Tibial nerve (tissue), 4 donors: ENCODE results near the gene UGT3A2.

Source experiments
- EP300 ChIP-seq, 2 donors: sonication (generic); formaldehyde crosslinking; IDR thresholded peaks; one replicate each; pipeline ENCODE4 v1.6.1; 2017; ENCODE audit warnings: antibody characterized with exemption in 2 of 2, mild to moderate bottlenecking in 1 of 2
- POLR2A ChIP-seq, 2 donors: fragments of 450-650 bp; IDR thresholded peaks; one replicate each; pipeline ENCODE4 v1.6.1; 2017; ENCODE audit warnings: antibody characterized with exemption in 2 of 2, mild to moderate bottlenecking in 2 of 2, moderate library complexity in 2 of 2
- TF ChIP-seq, protein P1 (sequence below), 5 experiments: fragments of 200-600 bp in 3 of 5; fragments of 450-650 bp in 2 of 5; sonication (generic) in 3 of 5; IDR thresholded peaks; one replicate each; pipeline ENCODE4 v1.5.1; 2016 to 2019; ENCODE audit warnings: antibody characterized with exemption in 5 of 5, mild to moderate bottlenecking in 3 of 5, moderate library complexity in 2 of 5

GRCh38 chr5:36029914-36030313 is 36.8 kb downstream of the UGT3A2 start:
- TF ChIP-seq EP300 (IDR thresholded peaks at IDR 0.05) (no peak), POLR2A (IDR thresholded peaks at IDR 0.05) (no peak)
- TF ChIP-seq, protein P1, sequence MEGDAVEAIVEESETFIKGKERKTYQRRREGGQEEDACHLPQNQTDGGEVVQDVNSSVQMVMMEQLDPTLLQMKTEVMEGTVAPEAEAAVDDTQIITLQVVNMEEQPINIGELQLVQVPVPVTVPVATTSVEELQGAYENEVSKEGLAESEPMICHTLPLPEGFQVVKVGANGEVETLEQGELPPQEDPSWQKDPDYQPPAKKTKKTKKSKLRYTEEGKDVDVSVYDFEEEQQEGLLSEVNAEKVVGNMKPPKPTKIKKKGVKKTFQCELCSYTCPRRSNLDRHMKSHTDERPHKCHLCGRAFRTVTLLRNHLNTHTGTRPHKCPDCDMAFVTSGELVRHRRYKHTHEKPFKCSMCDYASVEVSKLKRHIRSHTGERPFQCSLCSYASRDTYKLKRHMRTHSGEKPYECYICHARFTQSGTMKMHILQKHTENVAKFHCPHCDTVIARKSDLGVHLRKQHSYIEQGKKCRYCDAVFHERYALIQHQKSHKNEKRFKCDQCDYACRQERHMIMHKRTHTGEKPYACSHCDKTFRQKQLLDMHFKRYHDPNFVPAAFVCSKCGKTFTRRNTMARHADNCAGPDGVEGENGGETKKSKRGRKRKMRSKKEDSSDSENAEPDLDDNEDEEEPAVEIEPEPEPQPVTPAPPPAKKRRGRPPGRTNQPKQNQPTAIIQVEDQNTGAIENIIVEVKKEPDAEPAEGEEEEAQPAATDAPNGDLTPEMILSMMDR (IDR thresholded peaks at IDR 0.05): no peak
